ENCODE measurements around the gene PTGES2.
"Not testable (repeated sequence)": the region's sequence is repeated elsewhere in the genome, so short reads cannot be mapped to it uniquely, and the experiment has no call there.

Gene PTGES2

GRCh38 chr9:128116104-128117083 is 11.1 kb downstream of the PTGES2 start:
- TF ChIP-seq CTCF (IDR thresholded peaks at IDR 0.05; ENCODE audit: borderline replicate concordance, insufficient read depth, low read depth, low read length) = no peak
- no peak overlapping the region for H3K4me3 ChIP-seq (ENCODE audit: low read depth, low read length)

- no peak overlapping the region for H3K4me3 ChIP-seq (ENCODE audit: low read depth, low read length)
Observed at GRCh38 chr9:128115187-128116103, 12.1 kb downstream of the PTGES2 start.

GRCh38 chr9:128114326-128115186 is 13.0 kb downstream of the PTGES2 start:
- TF ChIP-seq CTCF (IDR thresholded peaks at IDR 0.05; ENCODE audit: borderline replicate concordance, insufficient read depth, low read depth, low read length) = no peak
- no peak overlapping the region for H3K4me3 ChIP-seq (ENCODE audit: low read depth, low read length)

More at GRCh38 chr9:128115187-128116103, 12.1 kb downstream of the PTGES2 start:
- TF ChIP-seq CTCF (IDR thresholded peaks at IDR 0.05; ENCODE audit: borderline replicate concordance, insufficient read depth, low read depth, low read length) = no peak

- no peak overlapping the region for H3K4me3 ChIP-seq (ENCODE audit: low read depth, low read length)
- no peak for TF ChIP-seq CTCF (IDR thresholded peaks at IDR 0.05; ENCODE audit: borderline replicate concordance, insufficient read depth, low read depth, low read length)
Observed at GRCh38 chr9:128113526-128114325, 13.8 kb downstream of the PTGES2 start.

- not testable (repeated sequence) for H3K4me3 ChIP-seq (ENCODE audit: low read depth, low read length)
Observed at GRCh38 chr9:128111726-128112125, 15.8 kb downstream of the PTGES2 start.

GRCh38 chr9:128109050-128109709 is 18.3 kb downstream of the PTGES2 start:
- TF ChIP-seq CTCF (IDR thresholded peaks at IDR 0.05; ENCODE audit: borderline replicate concordance, insufficient read depth, low read depth, low read length) = no peak
- no peak overlapping the region for H3K4me3 ChIP-seq (ENCODE audit: low read depth, low read length)

All from GM12875 (cell line).